Liver (tissue), 9 donors: ENCODE data around the gene ZNF415. TPM values are rescaled to one million over a fixed set of nuclear protein-coding genes. Genes with fewer than 3 reads are reported as not detected.

Source experiments
- DNase-seq: peaks from one replicate; pipeline ENCODE4 v3.0.0-alpha.2; 2017; ENCODE audit warnings: low spot score
- H3K27ac ChIP-seq, 2 donors: one replicate each; pipeline ENCODE4 v1.7.0; 2013; ENCODE audit warnings: inconsistent platforms in 2 of 2, low read length in 2 of 2, control low read depth in 1 of 2, low read depth in 1 of 2, mild to moderate bottlenecking in 1 of 2
- H3K27me3 ChIP-seq, 4 donors: one replicate each; pipeline versions ENCODE4 v1.6.1 to v1.7.0; 2013; ENCODE audit warnings: low read length in 3 of 4, inconsistent platforms in 1 of 4, mild to moderate bottlenecking in 1 of 4, moderate library complexity in 1 of 4; ENCODE audit not compliant: control insufficient read depth in 4 of 4, insufficient read depth in 4 of 4
- H3K36me3 ChIP-seq, 4 donors: one replicate each; pipeline versions ENCODE4 v1.6.1 to v1.7.0; 2013; ENCODE audit warnings: low read length in 3 of 4, mild to moderate bottlenecking in 3 of 4, low read depth in 1 of 4, moderate library complexity in 1 of 4; ENCODE audit not compliant: control insufficient read depth in 4 of 4, insufficient read depth in 3 of 4
- H3K4me1 ChIP-seq, 4 donors: one replicate each; pipeline versions ENCODE4 v1.6.1 to v1.7.0; 2013; ENCODE audit warnings: low read length in 3 of 4, mild to moderate bottlenecking in 3 of 4, moderate library complexity in 1 of 4; ENCODE audit not compliant: control insufficient read depth in 4 of 4, insufficient read depth in 4 of 4
- H3K4me3 ChIP-seq, 3 donors: one replicate each; pipeline versions ENCODE4 v1.6.1 to v1.7.0; 2013; ENCODE audit warnings: low read length in 3 of 3, control low read depth in 1 of 3, low read depth in 1 of 3, mild to moderate bottlenecking in 1 of 3
- H3K9ac ChIP-seq, 2 donors: one replicate each; pipeline ENCODE4 v1.7.0; 2013; ENCODE audit warnings: low read length in 2 of 2, mild to moderate bottlenecking in 2 of 2, moderate library complexity in 2 of 2, control low read depth in 1 of 2, low read depth in 1 of 2
- H3K9me3 ChIP-seq, 4 donors: one replicate each; pipeline versions ENCODE4 v1.6.1 to v1.7.0; 2013; ENCODE audit warnings: low read length in 3 of 4; ENCODE audit not compliant: control insufficient read depth in 4 of 4
- FOXA1 ChIP-seq: IDR thresholded peaks from 2 replicates; pipeline ENCODE4 v1.6.1; 2016; ENCODE audit warnings: antibody characterized with exemption
- FOXA2 ChIP-seq: IDR thresholded peaks from 2 replicates; pipeline ENCODE4 v1.6.1; 2016; ENCODE audit warnings: antibody characterized with exemption
- HNF4A ChIP-seq, 2 donors: conservative IDR thresholded peaks; 2 replicates each; pipeline ENCODE4 v1.6.1; 2016; ENCODE audit warnings: antibody characterized with exemption in 2 of 2, mild to moderate bottlenecking in 2 of 2
- HNF4G ChIP-seq: IDR thresholded peaks from 2 replicates; pipeline ENCODE4 v1.6.1; 2016; ENCODE audit warnings: antibody characterized with exemption
- NR2F2 ChIP-seq: IDR thresholded peaks from 2 replicates; pipeline ENCODE4 v1.6.1; 2016; ENCODE audit warnings: antibody characterized with exemption
- RAD21 ChIP-seq, 2 donors: IDR thresholded peaks; 2 replicates each; pipeline ENCODE4 v1.6.1; 2016; ENCODE audit warnings: antibody characterized with exemption in 2 of 2, mild to moderate bottlenecking in 2 of 2
- RXRA ChIP-seq, 2 donors: IDR thresholded peaks; 2 replicates each; pipeline ENCODE4 v1.6.1; 2017 to 2018; ENCODE audit warnings: antibody characterized with exemption in 2 of 2, mild to moderate bottlenecking in 1 of 2
- SP1 ChIP-seq: IDR thresholded peaks from 2 replicates; pipeline ENCODE4 v1.6.1; 2018; ENCODE audit warnings: antibody characterized with exemption, mild to moderate bottlenecking
- YY1 ChIP-seq: IDR thresholded peaks from 2 replicates; pipeline ENCODE4 v1.6.1; 2016; ENCODE audit warnings: antibody characterized with exemption, mild to moderate bottlenecking
- WGBS: extraction: QIAGEN DNeasy Blood & Tissue Kit; methylation state at CpG from one replicate; pipeline ENCODE4 v1.1.7; 2013; 5-methylcytosine and 5-hydroxymethylcytosine counted together
- polyA plus RNA-seq, 2 donors: library from polyadenylated mRNA; stranded (reverse) in 1 of 2; unstranded in 1 of 2; fragments of 200-250 nt in 1 of 2; fragments of >200 nt in 1 of 2; fragmentation: Nextera tagmentation in 1 of 2; extraction: Ambion mirVana in 1 of 2; gene quantifications; one replicate each; pipeline versions ENCODE4 v1.2.1 to v1.2.3, GENCODE V29; 2013 to 2015
- total RNA-seq, 2 donors: library from RNA; depleted of rRNA; stranded (reverse); fragments of >200 nt; gene quantifications; one replicate each; pipeline ENCODE4 v1.2.3, GENCODE V29; 2014
- TF ChIP-seq, protein P1 (sequence below): IDR thresholded peaks from 2 replicates; pipeline ENCODE4 v1.6.1; 2016; ENCODE audit warnings: antibody characterized with exemption, mild to moderate bottlenecking
- TF ChIP-seq, protein P2 (sequence below): IDR thresholded peaks from 2 replicates; pipeline ENCODE4 v1.6.1; 2016; ENCODE audit warnings: antibody characterized with exemption
- TF ChIP-seq, protein P3 (sequence below): fragments of 150-350 bp; IDR thresholded peaks from 2 replicates; pipeline ENCODE4 v1.5.1; 2017; ENCODE audit warnings: improper control_type of control experiment, low read depth, low read length; ENCODE audit not compliant: missing input control
- TF ChIP-seq, protein P4 (sequence below): IDR thresholded peaks from 2 replicates; pipeline ENCODE4 v1.6.1; 2016; ENCODE audit warnings: antibody characterized with exemption
- donor health status: healthy.
- donor health status: healthy.
- donor health status: healthy.
- donor health status: healthy.
- donor health status: healthy.

ZNF415 gene
- total and polyA plus RNA-seq, 4 donors = 0.65 to 2.4 (median 1.2) TPM

DNA sequence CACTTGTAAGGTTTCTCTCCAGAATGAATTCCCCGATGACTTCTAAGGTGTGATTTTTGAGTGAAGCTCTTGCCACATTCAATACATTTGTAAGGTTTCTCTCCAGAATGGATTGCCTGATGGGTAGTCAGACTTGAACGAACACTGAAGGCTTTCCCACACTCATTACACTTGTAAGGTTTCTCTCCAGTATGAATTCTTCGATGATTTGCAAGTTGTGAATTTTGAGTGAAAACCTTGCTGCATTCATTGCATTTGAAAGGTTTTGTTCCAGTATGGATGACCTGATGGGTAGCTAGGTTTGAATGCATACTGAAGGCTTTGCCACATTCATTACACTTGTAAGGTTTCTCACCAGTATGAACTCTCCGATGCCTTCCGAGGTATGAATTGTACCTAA lies 63.9 kb downstream of the ZNF415 start (continued):
- TF ChIP-seq, protein P1, sequence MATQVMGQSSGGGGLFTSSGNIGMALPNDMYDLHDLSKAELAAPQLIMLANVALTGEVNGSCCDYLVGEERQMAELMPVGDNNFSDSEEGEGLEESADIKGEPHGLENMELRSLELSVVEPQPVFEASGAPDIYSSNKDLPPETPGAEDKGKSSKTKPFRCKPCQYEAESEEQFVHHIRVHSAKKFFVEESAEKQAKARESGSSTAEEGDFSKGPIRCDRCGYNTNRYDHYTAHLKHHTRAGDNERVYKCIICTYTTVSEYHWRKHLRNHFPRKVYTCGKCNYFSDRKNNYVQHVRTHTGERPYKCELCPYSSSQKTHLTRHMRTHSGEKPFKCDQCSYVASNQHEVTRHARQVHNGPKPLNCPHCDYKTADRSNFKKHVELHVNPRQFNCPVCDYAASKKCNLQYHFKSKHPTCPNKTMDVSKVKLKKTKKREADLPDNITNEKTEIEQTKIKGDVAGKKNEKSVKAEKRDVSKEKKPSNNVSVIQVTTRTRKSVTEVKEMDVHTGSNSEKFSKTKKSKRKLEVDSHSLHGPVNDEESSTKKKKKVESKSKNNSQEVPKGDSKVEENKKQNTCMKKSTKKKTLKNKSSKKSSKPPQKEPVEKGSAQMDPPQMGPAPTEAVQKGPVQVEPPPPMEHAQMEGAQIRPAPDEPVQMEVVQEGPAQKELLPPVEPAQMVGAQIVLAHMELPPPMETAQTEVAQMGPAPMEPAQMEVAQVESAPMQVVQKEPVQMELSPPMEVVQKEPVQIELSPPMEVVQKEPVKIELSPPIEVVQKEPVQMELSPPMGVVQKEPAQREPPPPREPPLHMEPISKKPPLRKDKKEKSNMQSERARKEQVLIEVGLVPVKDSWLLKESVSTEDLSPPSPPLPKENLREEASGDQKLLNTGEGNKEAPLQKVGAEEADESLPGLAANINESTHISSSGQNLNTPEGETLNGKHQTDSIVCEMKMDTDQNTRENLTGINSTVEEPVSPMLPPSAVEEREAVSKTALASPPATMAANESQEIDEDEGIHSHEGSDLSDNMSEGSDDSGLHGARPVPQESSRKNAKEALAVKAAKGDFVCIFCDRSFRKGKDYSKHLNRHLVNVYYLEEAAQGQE = no peak
- TF ChIP-seq, protein P2, sequence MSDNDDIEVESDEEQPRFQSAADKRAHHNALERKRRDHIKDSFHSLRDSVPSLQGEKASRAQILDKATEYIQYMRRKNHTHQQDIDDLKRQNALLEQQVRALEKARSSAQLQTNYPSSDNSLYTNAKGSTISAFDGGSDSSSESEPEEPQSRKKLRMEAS = no peak
- TF ChIP-seq NR2F2 (no peak), HNF4A (conservative IDR thresholded peaks at IDR 0.05) (no peak), HNF4G (no peak), SP1 (no peak)

DNA sequence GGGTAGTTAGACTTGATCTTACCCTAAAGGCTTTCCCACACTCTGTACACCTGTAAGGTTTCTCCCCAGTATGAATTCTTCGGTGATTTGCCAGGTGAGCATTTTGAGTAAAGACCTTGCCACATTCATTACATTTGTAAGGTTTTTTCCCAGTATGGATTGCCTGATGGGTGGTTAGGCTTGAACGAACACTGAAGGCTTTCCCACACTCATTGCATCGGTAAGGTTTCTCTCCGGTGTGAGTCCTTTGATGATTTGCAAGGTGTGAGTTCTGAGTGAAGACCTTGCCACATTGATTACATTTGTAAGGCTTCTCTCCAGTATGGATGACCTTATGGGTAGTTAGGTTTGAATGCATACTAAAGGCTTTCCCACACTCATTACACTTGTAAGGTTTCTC lies 64.5 kb downstream of the ZNF415 start:
- no peak overlapping the region for H3K27ac ChIP-seq
- H3K36me3 ChIP-seq = peaks cover 16 to 46% (median 28%) of the 10 kb centered on the region in 4 donors
- no peak overlapping the region for H3K9ac ChIP-seq
- 99% methylated on average over 4 of the region's 4 CpGs for WGBS
- no peaks in the 10 kb centered on the region for H3K27me3 ChIP-seq
- peak overlapping the region in 2 of 3 donors; percentile 38 to 52 for H3K4me3 ChIP-seq
- no peaks in the 10 kb centered on the region for H3K4me1 ChIP-seq
- H3K9me3 ChIP-seq = peaks cover 43 to 57% (median 56%) of the 10 kb centered on the region in 4 donors
- no peak for TF ChIP-seq RXRA (IDR thresholded peaks at IDR 0.05)
- no peak for TF ChIP-seq FOXA2
- TF ChIP-seq FOXA1 = no peak
- TF ChIP-seq RAD21 (IDR thresholded peaks at IDR 0.05) = no peak
- TF ChIP-seq HNF4A (conservative IDR thresholded peaks at IDR 0.05) = no peak
- TF ChIP-seq, protein P3, sequence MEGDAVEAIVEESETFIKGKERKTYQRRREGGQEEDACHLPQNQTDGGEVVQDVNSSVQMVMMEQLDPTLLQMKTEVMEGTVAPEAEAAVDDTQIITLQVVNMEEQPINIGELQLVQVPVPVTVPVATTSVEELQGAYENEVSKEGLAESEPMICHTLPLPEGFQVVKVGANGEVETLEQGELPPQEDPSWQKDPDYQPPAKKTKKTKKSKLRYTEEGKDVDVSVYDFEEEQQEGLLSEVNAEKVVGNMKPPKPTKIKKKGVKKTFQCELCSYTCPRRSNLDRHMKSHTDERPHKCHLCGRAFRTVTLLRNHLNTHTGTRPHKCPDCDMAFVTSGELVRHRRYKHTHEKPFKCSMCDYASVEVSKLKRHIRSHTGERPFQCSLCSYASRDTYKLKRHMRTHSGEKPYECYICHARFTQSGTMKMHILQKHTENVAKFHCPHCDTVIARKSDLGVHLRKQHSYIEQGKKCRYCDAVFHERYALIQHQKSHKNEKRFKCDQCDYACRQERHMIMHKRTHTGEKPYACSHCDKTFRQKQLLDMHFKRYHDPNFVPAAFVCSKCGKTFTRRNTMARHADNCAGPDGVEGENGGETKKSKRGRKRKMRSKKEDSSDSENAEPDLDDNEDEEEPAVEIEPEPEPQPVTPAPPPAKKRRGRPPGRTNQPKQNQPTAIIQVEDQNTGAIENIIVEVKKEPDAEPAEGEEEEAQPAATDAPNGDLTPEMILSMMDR = no peak
- no peak for DNase-seq

DNA sequence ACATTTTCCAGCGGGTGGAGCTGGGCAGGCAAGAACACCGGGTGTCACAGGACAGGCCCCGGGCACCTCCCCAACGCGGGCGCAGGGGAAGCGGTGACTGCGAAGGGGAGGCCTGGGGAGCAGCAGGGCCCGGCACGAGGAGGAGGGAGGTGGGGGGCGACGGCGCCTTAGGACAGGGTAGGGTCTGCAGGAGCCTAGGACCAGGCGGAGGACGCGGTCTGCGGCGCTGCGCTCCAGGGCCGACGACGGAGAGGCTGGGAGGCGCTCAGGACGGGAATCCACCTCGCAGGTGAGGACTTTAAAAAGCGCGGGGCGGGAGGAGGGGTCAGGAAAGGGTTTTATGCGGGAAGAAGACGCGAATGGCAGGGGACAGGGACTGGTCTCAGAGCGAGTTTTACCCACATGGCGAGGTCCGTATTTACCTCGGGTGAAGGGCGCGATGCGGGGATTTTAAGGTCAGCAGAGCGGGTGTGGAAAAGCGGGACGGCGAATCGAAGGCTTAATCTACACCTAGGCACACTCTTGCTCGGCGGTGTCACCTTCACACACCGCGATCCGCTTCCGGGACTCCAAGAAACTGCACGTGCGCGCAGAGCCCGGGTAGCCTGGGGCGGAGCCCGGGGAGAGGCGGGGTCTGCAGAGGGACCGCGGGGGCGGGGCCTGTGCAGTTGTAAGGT lies 74.7 kb downstream of the ZNF415 start:
- DNase-seq = no peak
- H3K27ac ChIP-seq = no peak overlapping the region
- H3K36me3 ChIP-seq = no peaks in the 10 kb centered on the region
- TF ChIP-seq YY1 (no peak), FOXA2 (no peak)
- TF ChIP-seq, protein P4, sequence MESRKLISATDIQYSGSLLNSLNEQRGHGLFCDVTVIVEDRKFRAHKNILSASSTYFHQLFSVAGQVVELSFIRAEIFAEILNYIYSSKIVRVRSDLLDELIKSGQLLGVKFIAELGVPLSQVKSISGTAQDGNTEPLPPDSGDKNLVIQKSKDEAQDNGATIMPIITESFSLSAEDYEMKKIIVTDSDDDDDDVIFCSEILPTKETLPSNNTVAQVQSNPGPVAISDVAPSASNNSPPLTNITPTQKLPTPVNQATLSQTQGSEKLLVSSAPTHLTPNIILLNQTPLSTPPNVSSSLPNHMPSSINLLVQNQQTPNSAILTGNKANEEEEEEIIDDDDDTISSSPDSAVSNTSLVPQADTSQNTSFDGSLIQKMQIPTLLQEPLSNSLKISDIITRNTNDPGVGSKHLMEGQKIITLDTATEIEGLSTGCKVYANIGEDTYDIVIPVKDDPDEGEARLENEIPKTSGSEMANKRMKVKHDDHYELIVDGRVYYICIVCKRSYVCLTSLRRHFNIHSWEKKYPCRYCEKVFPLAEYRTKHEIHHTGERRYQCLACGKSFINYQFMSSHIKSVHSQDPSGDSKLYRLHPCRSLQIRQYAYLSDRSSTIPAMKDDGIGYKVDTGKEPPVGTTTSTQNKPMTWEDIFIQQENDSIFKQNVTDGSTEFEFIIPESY = no peak
- TF ChIP-seq, protein P3 = no peak
- TF ChIP-seq, protein P2 = no peak
- no peaks in the 10 kb centered on the region for H3K27me3 ChIP-seq
- H3K9me3 ChIP-seq = peaks cover 5 to 36% (median 30%) of the 10 kb centered on the region in 4 donors
- 9% methylated on average over 59 of the region's 59 CpGs for WGBS
- H3K9ac ChIP-seq = no peak overlapping the region
- no peaks in the 10 kb centered on the region for H3K4me1 ChIP-seq
- H3K4me3 ChIP-seq = peak overlapping the region in 1 of 3 donors; percentile 6
